ENCODE measurements around the gene ARHGAP9. TPM values are rescaled to one million over a fixed set of nuclear protein-coding genes. Genes with fewer than 3 reads are reported as not detected.
A peak's percentile ranks its signal among the peaks of the same experiment; 100 is the strongest.
"Not testable (repeated sequence)": the region's sequence is repeated elsewhere in the genome, so short reads cannot be mapped to it uniquely, and the experiment has no call there.

The ARHGAP9 gene
- total RNA-seq, 1 donor from 2014 or later = 37.7 TPM

DNA sequence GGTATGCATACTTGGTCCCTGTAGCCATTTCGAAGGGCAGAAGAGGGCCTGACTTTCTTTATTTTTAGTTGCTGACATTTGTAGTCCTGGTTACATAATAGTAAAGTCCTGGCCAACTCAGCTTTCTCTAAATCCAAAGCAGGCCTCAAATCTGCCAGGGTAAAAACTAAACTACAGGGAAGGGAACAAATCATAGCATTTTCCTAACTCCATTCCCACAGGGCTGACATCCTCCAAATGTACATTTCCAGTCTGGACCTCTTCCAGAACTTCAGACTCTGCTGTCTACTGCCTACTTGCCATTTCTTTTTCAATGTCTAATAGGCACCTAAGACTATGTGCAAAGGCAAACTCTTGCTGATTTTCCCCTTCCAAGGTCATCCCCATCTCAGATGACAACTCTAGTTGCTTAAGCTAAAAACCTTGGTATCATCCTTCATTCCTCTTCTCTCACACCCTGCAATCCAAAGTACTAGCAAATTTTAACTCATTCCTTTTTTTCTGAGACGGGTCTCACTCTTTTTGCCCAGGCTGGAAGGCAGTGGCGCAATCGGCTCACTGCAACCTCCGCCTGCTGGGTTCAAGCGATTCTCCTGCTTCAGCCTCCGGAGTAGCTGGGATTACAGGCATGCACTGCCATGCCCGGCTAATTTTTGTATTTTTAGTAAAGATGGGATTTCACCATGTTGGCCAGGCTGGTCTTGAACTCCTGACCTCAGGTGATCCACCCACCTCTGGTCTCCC, 38.7 kb upstream of the ARHGAP9 start:
- intact Hi-C loops (cut with DNase I) = no loop called here
- ATAC-seq = no peak
- no peaks in the 10 kb centered on the region for H3K9me3 ChIP-seq
- peak overlapping the region; percentile 94 for H3K4me3 ChIP-seq
- H3K27me3 ChIP-seq = no peaks in the 10 kb centered on the region
- H3K27ac ChIP-seq = peak overlapping the region; percentile 37
- DNase-seq = no peak
- TF ChIP-seq, protein P1, sequence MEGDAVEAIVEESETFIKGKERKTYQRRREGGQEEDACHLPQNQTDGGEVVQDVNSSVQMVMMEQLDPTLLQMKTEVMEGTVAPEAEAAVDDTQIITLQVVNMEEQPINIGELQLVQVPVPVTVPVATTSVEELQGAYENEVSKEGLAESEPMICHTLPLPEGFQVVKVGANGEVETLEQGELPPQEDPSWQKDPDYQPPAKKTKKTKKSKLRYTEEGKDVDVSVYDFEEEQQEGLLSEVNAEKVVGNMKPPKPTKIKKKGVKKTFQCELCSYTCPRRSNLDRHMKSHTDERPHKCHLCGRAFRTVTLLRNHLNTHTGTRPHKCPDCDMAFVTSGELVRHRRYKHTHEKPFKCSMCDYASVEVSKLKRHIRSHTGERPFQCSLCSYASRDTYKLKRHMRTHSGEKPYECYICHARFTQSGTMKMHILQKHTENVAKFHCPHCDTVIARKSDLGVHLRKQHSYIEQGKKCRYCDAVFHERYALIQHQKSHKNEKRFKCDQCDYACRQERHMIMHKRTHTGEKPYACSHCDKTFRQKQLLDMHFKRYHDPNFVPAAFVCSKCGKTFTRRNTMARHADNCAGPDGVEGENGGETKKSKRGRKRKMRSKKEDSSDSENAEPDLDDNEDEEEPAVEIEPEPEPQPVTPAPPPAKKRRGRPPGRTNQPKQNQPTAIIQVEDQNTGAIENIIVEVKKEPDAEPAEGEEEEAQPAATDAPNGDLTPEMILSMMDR (IDR thresholded peaks at IDR 0.05) = no peak
- H3K4me1 ChIP-seq = peaks cover 39% of the 10 kb centered on the region
- H3K36me3 ChIP-seq = peaks cover 48% of the 10 kb centered on the region

DNA sequence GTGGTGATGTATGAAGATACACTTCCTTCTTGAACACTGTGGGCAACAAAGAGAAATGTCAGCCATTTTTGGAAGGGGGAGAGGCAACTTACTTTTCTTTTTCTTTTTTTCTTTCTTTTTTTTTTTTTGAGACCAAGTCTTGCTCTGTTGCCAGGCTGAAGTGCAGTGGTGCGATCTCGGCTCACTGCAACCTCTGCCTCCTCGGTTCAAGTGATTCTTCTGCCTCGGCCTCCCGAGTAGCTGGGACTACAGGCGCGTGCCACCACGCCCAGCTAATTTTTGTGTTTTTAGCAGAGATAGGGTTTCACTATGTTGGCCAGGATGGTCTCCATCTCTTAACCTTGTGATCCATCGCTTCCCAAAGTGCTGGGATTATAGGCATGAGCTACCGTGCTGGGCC, 38.1 kb upstream of the ARHGAP9 start:
- Histone ChIP-seq H3K36me3 (peaks cover 55% of the 10 kb centered on the region), H3K4me1 (peaks cover 39% of the 10 kb centered on the region), H3K4me3 (peak overlapping the region; percentile 94), H3K27ac (peak overlapping the region; percentile 37)
- DNase-seq; H3K27me3 ChIP-seq; H3K9me3 ChIP-seq; intact Hi-C loops (cut with DNase I); ATAC-seq: not testable (repeated sequence)

DNA sequence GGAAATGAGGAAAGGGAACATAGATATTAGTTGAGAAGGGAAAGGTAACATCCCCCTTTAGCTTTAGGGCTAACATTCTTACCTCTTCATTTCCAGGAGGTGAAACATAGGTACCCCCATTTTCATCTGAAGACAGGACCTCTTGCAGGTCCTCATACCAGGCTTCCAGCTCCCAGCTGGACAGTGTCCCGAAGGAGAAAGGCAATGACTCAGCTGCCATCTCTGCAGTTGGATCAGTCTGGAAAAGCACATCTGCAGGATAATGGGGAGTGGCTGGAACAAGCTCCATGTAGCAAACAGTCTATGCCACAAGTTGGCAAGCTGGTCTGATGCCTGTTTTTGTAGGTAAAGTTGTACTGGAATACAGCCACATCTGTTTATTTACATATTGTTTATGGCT, 37.5 kb upstream of the ARHGAP9 start:
- Histone ChIP-seq H3K4me1 (peaks cover 39% of the 10 kb centered on the region), H3K27me3 (no peaks in the 10 kb centered on the region), H3K27ac (peak overlapping the region; percentile 37), H3K9me3 (no peaks in the 10 kb centered on the region), H3K36me3 (peaks cover 60% of the 10 kb centered on the region), H3K4me3 (no peak overlapping the region)
- TF ChIP-seq, protein P1 (IDR thresholded peaks at IDR 0.05) = no peak
- DNase-seq = no peak
- intact Hi-C loops (cut with DNase I) = no loop called here
- ATAC-seq = no peak

DNA sequence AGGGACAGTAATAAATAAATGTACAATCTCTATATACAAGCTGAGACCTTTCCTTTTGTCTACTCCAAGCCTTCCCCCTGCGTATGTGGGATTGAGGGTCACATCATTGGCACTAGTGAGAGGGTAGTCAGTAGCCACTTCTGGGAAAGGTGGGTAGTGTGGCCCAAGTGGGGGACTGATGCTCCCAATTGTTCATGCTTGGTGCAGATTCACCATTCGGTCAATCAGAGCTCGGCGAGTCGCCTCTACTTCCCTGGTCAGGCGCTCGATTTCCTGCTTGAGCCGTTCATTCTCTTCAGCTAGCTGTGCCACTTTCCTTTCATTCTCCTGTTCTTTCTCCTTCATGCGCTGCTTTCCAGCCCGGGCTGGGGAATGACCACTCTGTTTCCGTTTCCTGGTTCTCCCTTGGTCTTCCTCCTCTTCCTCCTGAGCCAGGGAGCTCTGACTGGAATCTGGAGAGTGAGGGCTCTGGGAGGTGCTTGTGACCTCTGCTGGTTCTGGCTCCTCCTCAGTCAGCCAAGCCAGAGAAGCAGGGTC, 37.0 kb upstream of the ARHGAP9 start:
- DNase-seq (no peak), ATAC-seq (no peak)
- Histone ChIP-seq H3K27me3 (no peaks in the 10 kb centered on the region), H3K9me3 (no peaks in the 10 kb centered on the region), H3K4me3 (no peak overlapping the region), H3K27ac (peak overlapping the region; percentile 24), H3K36me3 (peaks cover 65% of the 10 kb centered on the region), H3K4me1 (peaks cover 35% of the 10 kb centered on the region)
- TF ChIP-seq, protein P1 (IDR thresholded peaks at IDR 0.05) = no peak
- intact Hi-C loops (cut with DNase I) = no loop called here

DNA sequence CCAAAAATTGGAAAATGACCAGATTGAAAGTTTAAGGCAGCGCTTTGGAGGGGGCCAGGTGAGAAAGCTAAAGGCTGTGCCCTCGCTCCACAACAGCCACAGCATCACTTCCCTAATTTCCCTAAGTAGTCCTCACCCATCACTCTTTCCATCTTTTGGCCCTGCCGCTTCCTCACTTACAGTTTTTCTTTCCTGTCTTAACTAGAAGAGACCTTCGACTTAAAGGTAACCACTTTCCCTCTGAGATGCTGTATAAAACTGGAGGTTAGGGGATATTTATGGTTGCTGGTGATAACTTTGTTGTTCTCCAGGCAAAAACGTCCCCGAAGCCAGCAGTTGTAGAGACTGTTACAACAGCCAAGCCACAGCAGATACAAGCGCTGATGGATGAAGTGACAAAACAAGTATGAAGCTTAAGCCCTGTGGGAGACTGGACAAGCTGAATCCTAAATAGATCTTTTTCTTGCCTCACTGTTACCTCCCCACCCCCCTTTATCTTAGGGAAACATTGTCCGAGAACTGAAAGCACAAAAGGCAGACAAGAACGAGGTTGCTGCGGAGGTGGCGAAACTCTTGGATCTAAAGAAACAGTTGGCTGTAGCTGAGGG, 36.4 kb upstream of the ARHGAP9 start:
- H3K27me3 ChIP-seq = no peaks in the 10 kb centered on the region
- H3K36me3 ChIP-seq = peaks cover 71% of the 10 kb centered on the region
- no peak overlapping the region for H3K27ac ChIP-seq
- intact Hi-C loops (cut with DNase I) = no loop called here
- H3K4me3 ChIP-seq = no peak overlapping the region
- ATAC-seq = no peak
- peaks cover 29% of the 10 kb centered on the region for H3K4me1 ChIP-seq
- DNase-seq = no peak
- no peaks in the 10 kb centered on the region for H3K9me3 ChIP-seq
- TF ChIP-seq, protein P1 (IDR thresholded peaks at IDR 0.05) = no peak

DNA sequence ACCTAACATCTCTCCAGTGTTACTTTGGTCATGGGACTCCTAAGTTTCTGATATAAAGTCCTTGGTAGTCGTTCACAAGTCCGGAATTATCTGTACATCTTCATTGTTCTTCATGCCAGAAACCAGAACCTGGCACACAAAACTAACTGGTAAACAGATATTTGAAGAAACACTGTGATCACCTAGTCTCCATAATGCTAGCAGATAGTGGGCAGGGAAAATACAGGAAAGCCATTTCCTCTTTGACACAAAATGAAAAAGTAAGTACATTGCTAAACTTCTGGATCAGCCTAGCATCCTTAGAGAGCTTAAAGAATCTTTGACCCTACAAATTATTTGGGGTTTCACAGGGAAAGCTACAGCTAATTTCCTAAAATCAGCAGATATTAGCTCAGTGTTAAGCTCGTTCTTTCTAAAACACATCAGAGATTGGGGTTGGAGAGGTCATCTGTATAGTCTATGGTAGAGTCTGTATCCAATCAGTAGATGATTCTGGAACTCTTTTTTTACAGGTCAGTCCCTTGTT, 35.8 kb upstream of the ARHGAP9 start:
- Histone ChIP-seq H3K4me1 (peaks cover 26% of the 10 kb centered on the region), H3K4me3 (no peak overlapping the region), H3K36me3 (peaks cover 77% of the 10 kb centered on the region), H3K9me3 (no peaks in the 10 kb centered on the region), H3K27ac (no peak overlapping the region), H3K27me3 (no peaks in the 10 kb centered on the region)
- intact Hi-C loops (cut with DNase I) = no loop called here
- DNase-seq = no peak
- ATAC-seq = no peak
- TF ChIP-seq, protein P1 (IDR thresholded peaks at IDR 0.05) = no peak
